H9 (cell line): ENCODE results near the gene RIMBP2. TPM values are rescaled to one million over a fixed set of nuclear protein-coding genes. Genes with fewer than 3 reads are reported as not detected.

Experiments used
- DNase-seq: peaks from one replicate; pipeline ENCODE4 v3.0.0-alpha.2; 2017
- H2AFZ ChIP-seq: one replicate; pipeline ENCODE4 v1.6.1; 2013; ENCODE audit warnings: mild to moderate bottlenecking, low read length, control low read depth, moderate library complexity
- H2AK5ac ChIP-seq: 2 replicates; pipeline ENCODE4 v1.6.1; 2013; ENCODE audit warnings: low read length, control low read depth, mixed read lengths; ENCODE audit not compliant: insufficient read length
- H2BK120ac ChIP-seq: one replicate; pipeline ENCODE4 v1.6.1; 2013; ENCODE audit warnings: low read depth, mild to moderate bottlenecking, low read length, control low read depth, inconsistent platforms; ENCODE audit not compliant: poor library complexity, severe bottlenecking
- H2BK12ac ChIP-seq: 2 replicates; pipeline ENCODE4 v1.6.1; 2013; ENCODE audit warnings: low read length, control low read depth, mixed read lengths, low read depth; ENCODE audit not compliant: insufficient read length
- H2BK15ac ChIP-seq: 2 replicates; pipeline ENCODE4 v1.6.1; 2013; ENCODE audit warnings: low read depth, low read length, control low read depth
- H2BK20ac ChIP-seq: one replicate; pipeline ENCODE4 v1.6.1; 2013; ENCODE audit warnings: low read depth, mild to moderate bottlenecking, low read length, control low read depth, inconsistent platforms; ENCODE audit not compliant: poor library complexity, severe bottlenecking
- H2BK5ac ChIP-seq: 2 replicates; pipeline ENCODE4 v1.6.1; 2013; ENCODE audit warnings: low read length, control low read depth, mixed read lengths; ENCODE audit not compliant: insufficient read length
- H3K14ac ChIP-seq: 2 replicates; pipeline ENCODE4 v1.6.1; 2013; ENCODE audit warnings: low read length, control low read depth; ENCODE audit not compliant: insufficient read depth
- H3K18ac ChIP-seq: 2 replicates; pipeline ENCODE4 v1.6.1; 2013; ENCODE audit warnings: low read depth, mild to moderate bottlenecking, mixed read lengths, low read length, control low read depth; ENCODE audit not compliant: insufficient read length
- H3K23ac ChIP-seq: 2 replicates; pipeline ENCODE4 v1.6.1; 2013; ENCODE audit warnings: low read length, control low read depth, mixed read lengths, low read depth; ENCODE audit not compliant: insufficient read length
- H3K23me2 ChIP-seq: 2 replicates; pipeline ENCODE4 v1.6.1; 2013; ENCODE audit warnings: low read depth, mild to moderate bottlenecking, mixed read lengths, low read length, control low read depth; ENCODE audit not compliant: insufficient read length, poor library complexity, severe bottlenecking
- H3K27ac ChIP-seq: 2 replicates; pipeline ENCODE4 v1.5.1; 2013; ENCODE audit warnings: low read length, control low read depth, mixed read lengths, low read depth; ENCODE audit not compliant: insufficient read length
- H3K27me3 ChIP-seq: 2 replicates; pipeline ENCODE4 v1.6.1; 2013; ENCODE audit warnings: low read length, control low read depth, inconsistent platforms; ENCODE audit not compliant: insufficient read depth
- H3K4ac ChIP-seq: 2 replicates; pipeline ENCODE4 v1.6.1; 2013; ENCODE audit warnings: low read depth, mild to moderate bottlenecking, control low read depth, inconsistent platforms, low read length, moderate library complexity
- H3K4me1 ChIP-seq: 2 replicates; pipeline ENCODE4 v1.6.1; 2013; ENCODE audit warnings: low read length, control low read depth, inconsistent platforms; ENCODE audit not compliant: insufficient read depth
- H3K4me2 ChIP-seq: 2 replicates; pipeline ENCODE4 v1.6.1; 2013; ENCODE audit warnings: low read length, control low read depth, mixed read lengths; ENCODE audit not compliant: insufficient read length, insufficient read depth
- H3K56ac ChIP-seq: 2 replicates; pipeline ENCODE4 v1.6.1; 2013; ENCODE audit warnings: low read depth, mild to moderate bottlenecking, mixed read lengths, low read length, control low read depth; ENCODE audit not compliant: insufficient read length
- H3K79me1 ChIP-seq: 2 replicates; pipeline ENCODE4 v1.6.1; 2013; ENCODE audit warnings: low read depth, mild to moderate bottlenecking, moderate library complexity, low read length, control low read depth, inconsistent platforms; ENCODE audit not compliant: insufficient read depth, poor library complexity, severe bottlenecking
- H3K79me2 ChIP-seq: 2 replicates; pipeline ENCODE4 v1.6.1; 2013; ENCODE audit warnings: low read length, control low read depth, inconsistent platforms; ENCODE audit not compliant: insufficient read depth
- H3K9ac ChIP-seq: 2 replicates; pipeline ENCODE4 v1.6.1; 2013; ENCODE audit warnings: low read length, control low read depth, mixed read lengths; ENCODE audit not compliant: insufficient read length; ENCODE audit errors: extremely low read depth
- H3K9me3 ChIP-seq: one replicate; pipeline ENCODE4 v1.6.1; 2013; ENCODE audit warnings: low read depth, low read length, inconsistent platforms; ENCODE audit not compliant: control insufficient read depth
- H3T11ph ChIP-seq: one replicate; pipeline ENCODE4 v1.6.1; 2013; ENCODE audit warnings: mild to moderate bottlenecking, low read length, control low read depth, inconsistent platforms
- H4K20me1 ChIP-seq: one replicate; pipeline ENCODE4 v1.6.1; 2013; ENCODE audit not compliant: control insufficient read depth, insufficient read length, insufficient read depth
- H4K5ac ChIP-seq: 2 replicates; pipeline ENCODE4 v1.6.1; 2013; ENCODE audit warnings: low read depth, mild to moderate bottlenecking, mixed read lengths, low read length, control low read depth; ENCODE audit not compliant: insufficient read length
- H4K8ac ChIP-seq: replicated peaks from 2 replicates; pipeline ENCODE4 v1.6.1; 2013; ENCODE audit warnings: low read length, control low read depth, mixed read lengths, low read depth; ENCODE audit not compliant: insufficient read length
- H4K91ac ChIP-seq: 2 replicates; pipeline ENCODE4 v1.6.1; 2013; ENCODE audit warnings: low read depth, mild to moderate bottlenecking, moderate library complexity, mixed read lengths, low read length, control low read depth; ENCODE audit not compliant: insufficient read length
- H3K27ac Mint-ChIP-seq, 3 experiments: 2 replicates in 2 of 3; 3 replicates in 1 of 3; pipeline ENCODE4 v1.8.0; 2020 to 2021; ENCODE audit warnings: mixed read lengths in 3 of 3, mild to moderate bottlenecking in 1 of 3, moderate library complexity in 1 of 3
- H3K27me3 Mint-ChIP-seq: 2 replicates; pipeline ENCODE4 v1.8.0; 2021; ENCODE audit warnings: low read depth, mild to moderate bottlenecking, moderate library complexity, mixed read lengths
- H3K36me3 Mint-ChIP-seq, 3 experiments: 2 replicates in 2 of 3; 3 replicates in 1 of 3; pipeline ENCODE4 v1.8.0; 2020 to 2021; ENCODE audit warnings: low read depth in 3 of 3, mixed read lengths in 3 of 3; ENCODE audit not compliant: insufficient read depth in 1 of 3
- H3K4me1 Mint-ChIP-seq, 2 experiments: 2 replicates each; pipeline ENCODE4 v1.8.0; 2020; ENCODE audit warnings: mixed read lengths in 2 of 2
- H3K4me3 Mint-ChIP-seq, 2 experiments: 2 replicates in 1 of 2; 3 replicates in 1 of 2; pipeline ENCODE4 v1.8.0; 2020 to 2021; ENCODE audit warnings: mild to moderate bottlenecking in 2 of 2, mixed read lengths in 2 of 2, moderate library complexity in 1 of 2
- H3K9me3 Mint-ChIP-seq, 2 experiments: 2 replicates in 1 of 2; 3 replicates in 1 of 2; pipeline ENCODE4 v1.8.0; 2020; ENCODE audit warnings: mild to moderate bottlenecking in 2 of 2, mixed read lengths in 2 of 2, moderate library complexity in 1 of 2
- WGBS: extraction: QIAGEN DNeasy Blood & Tissue Kit; methylation state at CpG from one replicate; pipeline ENCODE4 v1.1.7; 2013; ENCODE audit warnings: missing lambda C conversion rate, low lambda C conversion rate, mixed read lengths; ENCODE audit not compliant: insufficient read length; ENCODE audit errors: extremely low coverage; 5-methylcytosine and 5-hydroxymethylcytosine counted together
- total RNA-seq: library from RNA; stranded (reverse); gene quantifications from 2 replicates; pipeline ENCODE4 v1.2.1, GENCODE V29; 2021
- TF ChIP-seq, protein P1 (sequence below): fragments of 200-600 bp; sonication (generic); conservative IDR thresholded peaks from 3 replicates; pipeline ENCODE4 v1.8.0; 2021; ENCODE audit warnings: antibody characterized with exemption, mild to moderate bottlenecking

RIMBP2 gene
- total RNA-seq, 1 experiment from 2014 or later: 0.70 TPM

DNA sequence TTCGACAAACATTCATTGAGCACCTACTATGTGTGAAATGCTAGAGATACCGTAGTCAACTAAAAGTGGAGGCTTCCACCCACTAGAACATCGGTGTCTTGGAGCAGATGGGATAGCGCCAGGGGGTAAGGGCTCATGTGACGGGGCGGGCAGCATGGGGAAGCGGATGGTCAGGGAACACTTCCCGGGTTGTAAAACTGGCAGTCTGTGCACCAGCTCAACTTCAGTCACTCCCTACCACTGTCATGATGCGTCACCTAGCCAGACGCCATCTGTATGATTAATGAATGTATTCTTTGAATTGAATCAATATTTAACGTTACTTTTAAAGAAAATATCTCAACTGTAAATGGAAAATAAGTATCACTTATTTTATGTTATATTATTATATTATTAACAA lies 284.9 kb downstream of the RIMBP2 start:
- H2BK5ac ChIP-seq: no peak overlapping the region
- no CpG with 5 or more reads among the region's 11 CpGs for WGBS
- no peaks in the 10 kb centered on the region for H3K23me2 ChIP-seq
- no peak overlapping the region for H3K4me2 ChIP-seq
- Mint-ChIP-seq H3K27me3 (peaks cover 2% of the 10 kb centered on the region; the same call in 1 of the 2 replicates), H3K27ac (no peak overlapping the region), H3K4me1 (peaks cover 0 to 5% of the 10 kb centered on the region in 2 experiments; a peak in 2 of 4 replicates), H3K9me3 (no peaks in the 10 kb centered on the region), H3K4me3 (no peak overlapping the region), H3K36me3 (no peaks in the 10 kb centered on the region)
- H3K9me3 ChIP-seq: no peaks in the 10 kb centered on the region
- no peaks in the 10 kb centered on the region for H3K79me1 ChIP-seq
- no peak overlapping the region for H4K91ac ChIP-seq
- H3K56ac ChIP-seq: no peak overlapping the region
- no peak overlapping the region for H3K9ac ChIP-seq
- H3K14ac ChIP-seq: no peak overlapping the region
- no peak for DNase-seq
- H2AK5ac ChIP-seq: no peak overlapping the region
- H3K23ac ChIP-seq: no peak overlapping the region
- no peak overlapping the region for H2BK120ac ChIP-seq
- H2BK15ac ChIP-seq: no peak overlapping the region
- H2BK12ac ChIP-seq: no peak overlapping the region
- no peak overlapping the region for H2AFZ ChIP-seq
- no peak overlapping the region for H4K5ac ChIP-seq
- H3K27me3 ChIP-seq: no peaks in the 10 kb centered on the region
- H3K4ac ChIP-seq: no peak overlapping the region
- H4K20me1 ChIP-seq: no peaks in the 10 kb centered on the region
- H2BK20ac ChIP-seq: no peak overlapping the region
- no peak overlapping the region for H3T11ph ChIP-seq
- H3K18ac ChIP-seq: no peak overlapping the region
- H3K4me1 ChIP-seq: no peaks in the 10 kb centered on the region
- no peak overlapping the region for H3K27ac ChIP-seq
- no peaks in the 10 kb centered on the region for H3K79me2 ChIP-seq
- no peak overlapping the region for H4K8ac ChIP-seq
- TF ChIP-seq, protein P1, sequence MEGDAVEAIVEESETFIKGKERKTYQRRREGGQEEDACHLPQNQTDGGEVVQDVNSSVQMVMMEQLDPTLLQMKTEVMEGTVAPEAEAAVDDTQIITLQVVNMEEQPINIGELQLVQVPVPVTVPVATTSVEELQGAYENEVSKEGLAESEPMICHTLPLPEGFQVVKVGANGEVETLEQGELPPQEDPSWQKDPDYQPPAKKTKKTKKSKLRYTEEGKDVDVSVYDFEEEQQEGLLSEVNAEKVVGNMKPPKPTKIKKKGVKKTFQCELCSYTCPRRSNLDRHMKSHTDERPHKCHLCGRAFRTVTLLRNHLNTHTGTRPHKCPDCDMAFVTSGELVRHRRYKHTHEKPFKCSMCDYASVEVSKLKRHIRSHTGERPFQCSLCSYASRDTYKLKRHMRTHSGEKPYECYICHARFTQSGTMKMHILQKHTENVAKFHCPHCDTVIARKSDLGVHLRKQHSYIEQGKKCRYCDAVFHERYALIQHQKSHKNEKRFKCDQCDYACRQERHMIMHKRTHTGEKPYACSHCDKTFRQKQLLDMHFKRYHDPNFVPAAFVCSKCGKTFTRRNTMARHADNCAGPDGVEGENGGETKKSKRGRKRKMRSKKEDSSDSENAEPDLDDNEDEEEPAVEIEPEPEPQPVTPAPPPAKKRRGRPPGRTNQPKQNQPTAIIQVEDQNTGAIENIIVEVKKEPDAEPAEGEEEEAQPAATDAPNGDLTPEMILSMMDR: no peak
